ENCODE measurements around the gene ZNF41.
"Not testable (repeated sequence)": the region's sequence is repeated elsewhere in the genome, so short reads cannot be mapped to it uniquely, and the experiment has no call there.

The ZNF41 gene

GRCh38 chrX:47501226-47502074 is 18.4 kb upstream of the ZNF41 start:
- DNase-seq (ENCODE audit: low read depth), result no peak
- TF ChIP-seq, protein P1, sequence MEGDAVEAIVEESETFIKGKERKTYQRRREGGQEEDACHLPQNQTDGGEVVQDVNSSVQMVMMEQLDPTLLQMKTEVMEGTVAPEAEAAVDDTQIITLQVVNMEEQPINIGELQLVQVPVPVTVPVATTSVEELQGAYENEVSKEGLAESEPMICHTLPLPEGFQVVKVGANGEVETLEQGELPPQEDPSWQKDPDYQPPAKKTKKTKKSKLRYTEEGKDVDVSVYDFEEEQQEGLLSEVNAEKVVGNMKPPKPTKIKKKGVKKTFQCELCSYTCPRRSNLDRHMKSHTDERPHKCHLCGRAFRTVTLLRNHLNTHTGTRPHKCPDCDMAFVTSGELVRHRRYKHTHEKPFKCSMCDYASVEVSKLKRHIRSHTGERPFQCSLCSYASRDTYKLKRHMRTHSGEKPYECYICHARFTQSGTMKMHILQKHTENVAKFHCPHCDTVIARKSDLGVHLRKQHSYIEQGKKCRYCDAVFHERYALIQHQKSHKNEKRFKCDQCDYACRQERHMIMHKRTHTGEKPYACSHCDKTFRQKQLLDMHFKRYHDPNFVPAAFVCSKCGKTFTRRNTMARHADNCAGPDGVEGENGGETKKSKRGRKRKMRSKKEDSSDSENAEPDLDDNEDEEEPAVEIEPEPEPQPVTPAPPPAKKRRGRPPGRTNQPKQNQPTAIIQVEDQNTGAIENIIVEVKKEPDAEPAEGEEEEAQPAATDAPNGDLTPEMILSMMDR (conservative IDR thresholded peaks at IDR 0.05; ENCODE audit: low read depth, low read length), result no peak
- no peak overlapping the region for H3K4me3 ChIP-seq (ENCODE audit: low read length)

GRCh38 chrX:47500554-47500953 is 17.5 kb upstream of the ZNF41 start:
- DNase-seq (ENCODE audit: low read depth), result no peak
- TF ChIP-seq, protein P1 (conservative IDR thresholded peaks at IDR 0.05; ENCODE audit: low read depth, low read length), result no peak
- no peak overlapping the region for H3K4me3 ChIP-seq (ENCODE audit: low read length)

GRCh38 chrX:47499293-47499692 is 16.3 kb upstream of the ZNF41 start:
- no peak for DNase-seq (ENCODE audit: low read depth)

DNA sequence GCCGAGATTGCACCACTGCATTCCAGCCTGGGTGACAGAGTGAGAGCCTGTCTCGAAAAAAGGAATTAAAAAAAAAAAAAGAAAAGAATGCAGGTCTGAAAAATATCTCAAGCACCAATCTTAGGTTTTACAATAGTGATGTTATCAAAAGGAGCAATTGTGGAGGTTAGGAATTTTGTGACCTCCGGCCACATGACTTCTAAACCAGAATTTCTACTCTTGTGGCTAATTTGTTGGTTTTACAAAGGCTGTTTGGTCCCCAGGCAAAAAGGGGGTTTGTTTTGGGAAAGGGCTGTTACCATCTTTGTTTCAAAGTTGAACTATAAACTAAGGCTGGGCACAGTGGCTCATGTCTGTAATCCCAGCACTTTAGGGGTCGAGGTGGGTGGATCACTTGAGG is 15.4 kb upstream of the ZNF41 start:
- DNase-seq (ENCODE audit: low read depth), result no peak
- TF ChIP-seq, protein P1 (conservative IDR thresholded peaks at IDR 0.05; ENCODE audit: low read depth, low read length), result no peak
- H3K4me3 ChIP-seq (ENCODE audit: low read length), result no peak overlapping the region

More at GRCh38 chrX:47499293-47499692, 16.3 kb upstream of the ZNF41 start:
- H3K4me3 ChIP-seq (ENCODE audit: low read length), result no peak overlapping the region
- TF ChIP-seq, protein P1 (conservative IDR thresholded peaks at IDR 0.05; ENCODE audit: low read depth, low read length), result no peak

- DNase-seq (ENCODE audit: low read depth), result no peak
- TF ChIP-seq, protein P1 (conservative IDR thresholded peaks at IDR 0.05; ENCODE audit: low read depth, low read length), result peak; percentile 42
- no peak overlapping the region for H3K4me3 ChIP-seq (ENCODE audit: low read length)
Observed at GRCh38 chrX:47497271-47497888, 14.4 kb upstream of the ZNF41 start.

DNA sequence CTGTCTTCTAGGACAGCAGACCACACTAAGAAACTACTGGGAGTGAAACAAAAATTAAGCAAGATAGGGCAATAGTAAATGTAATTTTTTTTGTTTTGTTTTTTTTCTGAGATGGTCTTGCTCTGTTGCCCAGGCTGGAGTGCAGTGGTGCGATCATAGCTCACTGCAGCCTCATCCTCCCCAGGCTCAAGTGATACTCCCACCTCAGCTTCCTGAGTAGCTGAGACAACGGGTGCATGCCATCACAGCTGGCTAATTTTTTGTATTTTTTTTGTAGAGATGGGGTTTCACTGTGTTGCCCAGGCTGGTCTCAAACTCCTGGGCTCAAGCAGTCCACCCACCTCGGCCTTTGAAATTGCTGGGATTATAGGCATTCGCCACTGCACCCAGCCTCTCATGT is 9.1 kb upstream of the ZNF41 start:
- not testable (repeated sequence) for H3K4me3 ChIP-seq (ENCODE audit: low read length); DNase-seq (ENCODE audit: low read depth)

DNA sequence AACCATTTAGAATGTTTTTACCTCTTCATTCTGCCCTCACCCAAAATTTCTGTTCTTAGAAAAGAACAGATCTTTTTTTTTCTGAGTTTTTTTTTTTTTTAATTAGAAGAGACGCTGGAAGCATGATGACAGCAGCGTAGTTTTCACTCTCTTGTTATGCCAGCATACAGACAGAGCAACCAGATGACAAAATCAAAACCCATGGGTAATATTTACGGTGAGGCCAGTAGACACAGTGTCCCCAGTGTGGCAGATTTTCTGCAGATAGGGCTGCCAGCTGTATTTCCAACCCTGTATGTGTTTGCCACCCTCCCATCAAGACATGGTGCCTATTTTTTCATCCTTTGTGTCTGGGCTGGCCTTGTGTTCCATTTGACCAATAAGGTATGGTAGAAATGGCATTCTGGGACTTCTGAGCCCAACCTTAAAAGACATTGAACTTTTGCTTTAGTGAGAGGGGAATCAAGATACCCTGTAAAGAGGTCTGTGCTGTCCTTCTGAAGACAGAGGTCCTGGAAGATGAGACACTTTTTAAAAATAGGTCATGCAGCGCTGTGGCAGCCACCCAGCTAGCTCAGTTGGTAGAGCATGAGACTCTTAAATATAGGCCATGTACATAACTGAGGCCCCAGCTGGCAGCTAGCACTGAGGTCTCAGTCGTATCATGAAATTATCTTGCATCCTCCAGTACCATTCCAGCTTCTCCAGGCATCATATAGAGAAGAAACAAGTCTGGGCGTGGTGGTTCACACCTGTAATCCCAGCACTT is 6.7 kb upstream of the ZNF41 start:
- DNase-seq (ENCODE audit: low read depth), result no peak
- TF ChIP-seq, protein P1 (conservative IDR thresholded peaks at IDR 0.05; ENCODE audit: low read depth, low read length), result no peak
- no peak overlapping the region for H3K4me3 ChIP-seq (ENCODE audit: low read length)
